ENCODE measurements around the gene SDK1.

The SDK1 gene

GRCh38 chr7:3560495-3560894, 259.4 kb downstream of the SDK1 start:
- ChIA-PET CTCF (no interaction called here), POLR2A (ENCODE audit: low non-redundant PET) (interaction anchor here (0.6 kb wide), 1 partner anchor 100 kb away, joined by 3 read pairs; no protein-coding TSS in a partner anchor)
- TF ChIP-seq, protein P1, sequence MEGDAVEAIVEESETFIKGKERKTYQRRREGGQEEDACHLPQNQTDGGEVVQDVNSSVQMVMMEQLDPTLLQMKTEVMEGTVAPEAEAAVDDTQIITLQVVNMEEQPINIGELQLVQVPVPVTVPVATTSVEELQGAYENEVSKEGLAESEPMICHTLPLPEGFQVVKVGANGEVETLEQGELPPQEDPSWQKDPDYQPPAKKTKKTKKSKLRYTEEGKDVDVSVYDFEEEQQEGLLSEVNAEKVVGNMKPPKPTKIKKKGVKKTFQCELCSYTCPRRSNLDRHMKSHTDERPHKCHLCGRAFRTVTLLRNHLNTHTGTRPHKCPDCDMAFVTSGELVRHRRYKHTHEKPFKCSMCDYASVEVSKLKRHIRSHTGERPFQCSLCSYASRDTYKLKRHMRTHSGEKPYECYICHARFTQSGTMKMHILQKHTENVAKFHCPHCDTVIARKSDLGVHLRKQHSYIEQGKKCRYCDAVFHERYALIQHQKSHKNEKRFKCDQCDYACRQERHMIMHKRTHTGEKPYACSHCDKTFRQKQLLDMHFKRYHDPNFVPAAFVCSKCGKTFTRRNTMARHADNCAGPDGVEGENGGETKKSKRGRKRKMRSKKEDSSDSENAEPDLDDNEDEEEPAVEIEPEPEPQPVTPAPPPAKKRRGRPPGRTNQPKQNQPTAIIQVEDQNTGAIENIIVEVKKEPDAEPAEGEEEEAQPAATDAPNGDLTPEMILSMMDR (conservative IDR thresholded peaks at IDR 0.05; ENCODE audit: low read depth), result no peak
- H3K27ac ChIP-seq, result no peak overlapping the region
- no peak for DNase-seq (ENCODE audit: low spot score)

DNA sequence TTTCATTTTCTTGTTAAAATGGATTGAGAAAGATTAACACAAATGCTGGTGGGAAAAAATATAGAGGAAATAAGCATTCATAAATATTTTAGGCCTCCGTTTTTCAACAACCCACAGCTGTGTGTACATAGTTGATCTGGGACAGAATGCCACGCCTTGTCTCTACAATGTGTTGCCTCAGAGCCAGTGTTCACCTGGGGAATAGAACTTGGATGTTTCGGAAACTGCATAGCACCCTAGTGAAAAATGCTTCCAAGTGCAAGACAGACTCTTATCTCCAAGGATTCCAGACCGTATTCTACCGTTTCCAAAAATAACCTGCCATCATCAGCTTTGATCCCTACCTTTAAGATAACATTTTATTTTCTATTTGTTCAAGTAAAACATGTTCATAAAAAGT, 260.9 kb downstream of the SDK1 start:
- ChIA-PET CTCF (interaction anchor here (0.6 kb wide), 1 partner anchor 78 kb away, joined by 3 read pairs; no protein-coding TSS in a partner anchor), POLR2A (ENCODE audit: low non-redundant PET) (no interaction called here)
- no peak overlapping the region for H3K27ac ChIP-seq
- DNase-seq (ENCODE audit: low spot score), result no peak
- TF ChIP-seq, protein P1 (conservative IDR thresholded peaks at IDR 0.05; ENCODE audit: low read depth), result no peak

DNA sequence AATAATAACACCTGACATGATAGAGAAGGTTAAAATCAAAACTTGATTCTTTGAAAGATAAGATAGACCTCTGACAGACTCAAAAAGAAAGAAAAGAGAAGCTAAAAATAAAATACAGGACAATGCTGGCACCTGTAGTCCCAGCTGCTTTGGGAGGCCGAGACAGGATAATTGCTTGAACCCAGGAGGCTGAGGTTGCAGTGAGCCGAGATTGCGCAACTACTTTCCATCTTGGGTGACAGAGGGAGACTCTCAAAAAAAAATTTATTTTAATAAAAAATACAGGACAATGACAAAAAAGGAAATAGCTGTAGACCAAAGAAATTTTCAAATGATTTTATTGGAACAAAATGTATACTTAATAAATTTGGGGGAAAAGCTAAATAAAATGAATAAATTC, 263.2 kb downstream of the SDK1 start:
- CTCF ChIA-PET, result interaction anchor here (0.6 kb wide), 1 partner anchor 242 kb away, joined by 3 read pairs; no protein-coding TSS in a partner anchor
- TF ChIP-seq, protein P1 (conservative IDR thresholded peaks at IDR 0.05; ENCODE audit: low read depth), result no peak
- POLR2A ChIA-PET (ENCODE audit: low non-redundant PET), result no interaction called here
- no peak for DNase-seq (ENCODE audit: low spot score)
- H3K27ac ChIP-seq, result no peak overlapping the region

GRCh38 chr7:3568516-3568915, 267.5 kb downstream of the SDK1 start:
- ChIA-PET POLR2A (ENCODE audit: low non-redundant PET) (no interaction called here), CTCF (interaction anchor here (0.7 kb wide), 1 partner anchor 769 kb away, joined by 4 read pairs; no protein-coding TSS in a partner anchor)
- no peak for DNase-seq (ENCODE audit: low spot score)
- H3K27ac ChIP-seq, result no peak overlapping the region
- TF ChIP-seq, protein P1 (conservative IDR thresholded peaks at IDR 0.05; ENCODE audit: low read depth), result no peak

DNA sequence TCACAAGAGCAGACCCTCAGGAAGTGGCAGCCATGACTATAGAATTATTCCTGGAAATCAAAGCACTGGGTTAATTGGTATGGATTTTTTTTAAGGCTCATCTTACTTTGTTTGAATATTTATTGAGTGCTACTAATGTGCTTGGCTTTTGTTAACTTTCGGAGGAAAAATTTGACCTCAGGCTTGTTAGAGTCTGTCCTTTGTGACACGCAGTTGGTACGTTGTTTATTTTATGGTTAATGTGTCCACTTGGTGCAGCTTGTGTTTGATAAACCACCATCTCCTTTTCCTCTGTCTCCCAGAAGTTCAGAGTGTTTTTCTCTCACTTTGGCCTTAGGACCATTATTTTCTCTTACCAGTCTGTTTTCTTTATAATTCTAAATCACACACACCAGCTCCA, 268.6 kb downstream of the SDK1 start:
- CTCF ChIA-PET, result no interaction called here
- TF ChIP-seq, protein P1 (conservative IDR thresholded peaks at IDR 0.05; ENCODE audit: low read depth), result no peak

GRCh38 chr7:3573151-3573550, 272.1 kb downstream of the SDK1 start:
- POLR2A ChIA-PET (ENCODE audit: low non-redundant PET), result interaction anchor here (0.8 kb wide), 1 partner anchor 114 kb away, joined by 4 read pairs; no protein-coding TSS in a partner anchor
- DNase-seq (ENCODE audit: low spot score), result no peak
- CTCF ChIA-PET, result no interaction called here
- H3K27ac ChIP-seq, result no peak overlapping the region
- TF ChIP-seq, protein P1 (conservative IDR thresholded peaks at IDR 0.05; ENCODE audit: low read depth), result no peak

More for the DNA sequence above, 268.6 kb downstream of the SDK1 start:
- H3K27ac ChIP-seq, result no peak overlapping the region
- POLR2A ChIA-PET (ENCODE audit: low non-redundant PET), result no interaction called here
- DNase-seq (ENCODE audit: low spot score), result no peak
